Lower leg skin (tissue), 4 donors: ENCODE results near the gene BAHCC1. TPM values are rescaled to one million over a fixed set of nuclear protein-coding genes. Genes with fewer than 3 reads are reported as not detected.
A peak's percentile ranks its signal among the peaks of the same experiment; 100 is the strongest.

ENCODE experiments used
- DNase-seq, 2 donors: peaks; one replicate each; pipeline ENCODE4 v3.0.0-alpha.2; 2019; ENCODE audit warnings: low spot score in 2 of 2
- H3K4me3 ChIP-seq: fragments of 200-600 bp; sonication (generic); 2 replicates; pipeline ENCODE4 v1.5.1; 2017; ENCODE audit warnings: mild to moderate bottlenecking, low read depth; ENCODE audit not compliant: poor library complexity, severe bottlenecking
- CTCF ChIP-seq, 3 donors: fragments of 450-650 bp; IDR thresholded peaks; one replicate each; pipeline ENCODE4 v1.5.1; 2016; ENCODE audit warnings: antibody characterized with exemption in 3 of 3, mild to moderate bottlenecking in 3 of 3, moderate library complexity in 2 of 3
- POLR2A ChIP-seq, 2 donors: fragments of 450-650 bp; IDR thresholded peaks; one replicate each; pipeline ENCODE4 v1.6.1; 2016 to 2017; ENCODE audit warnings: antibody characterized with exemption in 2 of 2, mild to moderate bottlenecking in 1 of 2, moderate library complexity in 1 of 2
- WGBS, 2 donors: methylation state at CpG; one replicate each; pipeline ENCODE4 v1.1.5; 2018; 5-methylcytosine and 5-hydroxymethylcytosine counted together
- intact Hi-C: fragments of 100-400 bp; cut with DNase I; formaldehyde crosslinking; loops from one replicate; pipeline ENCODE4 v1.15.0; 2023; ENCODE audit warnings: low total_unique reads
- total RNA-seq, 4 donors: library from RNA; depleted of rRNA; stranded (reverse); fragments of >200 nt; gene quantifications; one replicate each; pipeline ENCODE4 v1.1.0, GENCODE V29; 2016

BAHCC1 gene
- total RNA-seq, 4 donors from 2014 or later: 4.1 to 14.2 (median 10.0) TPM

- intact Hi-C loops: loop anchor here (5.0 kb wide), 1 partner anchor 115 kb away; the partner anchor contains the start of gene ACTG1
- DNase-seq: no peak
- H3K4me3 ChIP-seq: peak overlapping the region; percentile 39
- WGBS, 2 donors: 1% methylated on average over 44 to 59 of the region's 61 CpGs
- TF ChIP-seq CTCF (IDR thresholded peaks at IDR 0.05): no peak
- no peak for TF ChIP-seq POLR2A (IDR thresholded peaks at IDR 0.05)
These were observed 1.6 kb downstream of the BAHCC1 start for GRCh38 chr17:81396722-81397313.

- 2% methylated on average over 49 of the region's 49 CpGs for WGBS, 2 donors
- DNase-seq: no peak
- intact Hi-C loops: loop anchor here (5.0 kb wide), 1 partner anchor 115 kb away; the partner anchor contains the start of gene ACTG1
- TF ChIP-seq CTCF (IDR thresholded peaks at IDR 0.05) (no peak), POLR2A (IDR thresholded peaks at IDR 0.05) (no peak)
- H3K4me3 ChIP-seq: peak overlapping the region; percentile 39
These were observed 2.3 kb downstream of the BAHCC1 start for GRCh38 chr17:81397314-81398175.

- DNase-seq: no peak
- intact Hi-C loops: loop anchor here (5.0 kb wide), 1 partner anchor 114 kb away; the partner anchor contains the start of gene ACTG1
- H3K4me3 ChIP-seq: peak overlapping the region; percentile 31
- 4 to 6% methylated on average over 40 to 45 of the region's 48 CpGs for WGBS, 2 donors
- TF ChIP-seq POLR2A (IDR thresholded peaks at IDR 0.05): no peak
- TF ChIP-seq CTCF (IDR thresholded peaks at IDR 0.05): no peak
These were observed 3.0 kb downstream of the BAHCC1 start for GRCh38 chr17:81398176-81398831.

- WGBS, 2 donors: 0 to 1% methylated on average over 16 to 21 of the region's 46 CpGs
- DNase-seq: no peak
- intact Hi-C loops: loop anchor here (5.0 kb wide), 1 partner anchor 113 kb away; the partner anchor contains the start of gene ACTG1
- no peak for TF ChIP-seq POLR2A (IDR thresholded peaks at IDR 0.05)
- TF ChIP-seq CTCF (IDR thresholded peaks at IDR 0.05): no peak
- H3K4me3 ChIP-seq: peak overlapping the region; percentile 31
These were observed 3.7 kb downstream of the BAHCC1 start for GRCh38 chr17:81398832-81399411.

- peak overlapping the region; percentile 67 for H3K4me3 ChIP-seq
- no peak for TF ChIP-seq CTCF (IDR thresholded peaks at IDR 0.05)
- no peak for TF ChIP-seq POLR2A (IDR thresholded peaks at IDR 0.05)
- intact Hi-C loops: loop anchor here (5.0 kb wide), 1 partner anchor 113 kb away; the partner anchor contains the start of gene ACTG1
- no peak for DNase-seq
- 1 to 2% methylated on average over 21 to 60 of the region's 95 CpGs for WGBS, 2 donors
These were observed 4.4 kb downstream of the BAHCC1 start for GRCh38 chr17:81399481-81400153.
